Cardiac muscle cell (in vitro differentiated cells and primary cell): Measurements from ENCODE around the gene GTPBP1. TPM values are rescaled to one million over a fixed set of nuclear protein-coding genes. Genes with fewer than 3 reads are reported as not detected.

ENCODE experiments used
- DNase-seq, 2 donors: peaks; one replicate each; pipeline versions ENCODE4 v3.0.0 to v3.0.0-alpha.2; 2010 to 2017; ENCODE audit warnings: low read depth in 1 of 2, low spot score in 1 of 2
- H3K27ac ChIP-seq: fragments of 200-600 bp; sonication (generic); 2 replicates; pipeline ENCODE4 v1.5.1; 2016
- H3K27me3 ChIP-seq: fragments of 200-600 bp; sonication (generic); 2 replicates; pipeline ENCODE4 v1.6.0; 2016; ENCODE audit warnings: control low read depth
- H3K36me3 ChIP-seq: fragments of 200-600 bp; sonication (generic); 2 replicates; pipeline ENCODE4 v1.5.1; 2016; ENCODE audit warnings: control low read depth
- H3K4me1 ChIP-seq: fragments of 200-600 bp; sonication (generic); 2 replicates; pipeline ENCODE4 v1.8.1; 2017; ENCODE audit warnings: low read depth, mild to moderate bottlenecking, mixed run types
- H3K4me3 ChIP-seq: fragments of 200-600 bp; sonication (generic); 2 replicates; pipeline ENCODE4 v1.5.1; 2016; ENCODE audit warnings: mild to moderate bottlenecking
- H3K9me3 ChIP-seq: fragments of 200-600 bp; sonication (generic); 2 replicates; pipeline ENCODE4 v1.5.1; 2017; ENCODE audit warnings: low read depth, mild to moderate bottlenecking, control low read depth
- polyA plus RNA-seq: library from polyadenylated mRNA; unstranded; fragments of >200 nt; fragmentation: Nextera tagmentation; extraction: Ambion mirVana; gene quantifications from 2 replicates; pipeline ENCODE4 v1.2.1, GENCODE V29; 2016
- total RNA-seq: library from RNA; depleted of rRNA; stranded (reverse); fragments of >200 nt; gene quantifications from 2 replicates; pipeline ENCODE4 v1.2.3, GENCODE V29; 2016
- TF ChIP-seq, protein P1 (sequence below): IDR thresholded peaks from 2 replicates; pipeline ENCODE4 v1.5.1; 2012; ENCODE audit warnings: low read depth, mild to moderate bottlenecking, low read length

The GTPBP1 gene
- total and polyA plus RNA-seq, 2 experiments from 2014 or later = 49.8 to 92.2 TPM

DNA sequence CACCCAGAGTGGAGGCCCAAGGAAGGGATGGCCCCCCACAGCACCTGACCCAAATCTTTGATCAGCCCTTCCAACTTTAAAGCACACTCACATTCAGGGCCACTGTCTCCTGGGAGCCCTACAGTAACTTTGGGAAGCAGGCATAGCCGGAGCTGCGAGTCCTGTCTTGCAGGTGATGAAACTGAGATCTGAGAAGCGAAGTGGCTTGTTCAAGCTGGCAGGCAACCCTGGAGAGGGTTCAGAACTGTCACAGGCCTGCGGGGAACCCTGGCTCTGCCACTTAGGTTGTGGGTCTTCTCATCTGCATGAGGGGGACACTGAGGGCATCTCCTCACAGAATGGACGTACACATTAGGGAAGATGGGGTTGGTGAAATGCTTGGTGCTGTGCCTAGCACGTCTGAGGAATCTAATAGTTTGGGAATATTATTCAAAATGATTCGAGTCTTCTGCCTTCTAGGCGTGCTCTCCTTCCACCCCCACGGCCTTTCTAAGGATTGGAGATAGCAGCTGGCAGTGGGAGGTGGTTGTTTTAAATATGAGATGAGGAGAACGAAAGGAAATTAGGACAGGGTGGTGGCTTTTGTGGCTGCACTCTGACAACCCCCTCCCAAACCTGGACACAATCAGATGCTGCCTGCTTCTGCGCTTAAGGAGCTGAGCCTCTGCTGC lies 68.9 kb downstream of the GTPBP1 start:
- Histone ChIP-seq H3K9me3 (no peaks in the 10 kb centered on the region), H3K4me3 (no peak overlapping the region), H3K36me3 (no peaks in the 10 kb centered on the region), H3K27me3 (no peaks in the 10 kb centered on the region), H3K27ac (no peak overlapping the region), H3K4me1 (no peaks in the 10 kb centered on the region)
- DNase-seq = no peak
- TF ChIP-seq, protein P1, sequence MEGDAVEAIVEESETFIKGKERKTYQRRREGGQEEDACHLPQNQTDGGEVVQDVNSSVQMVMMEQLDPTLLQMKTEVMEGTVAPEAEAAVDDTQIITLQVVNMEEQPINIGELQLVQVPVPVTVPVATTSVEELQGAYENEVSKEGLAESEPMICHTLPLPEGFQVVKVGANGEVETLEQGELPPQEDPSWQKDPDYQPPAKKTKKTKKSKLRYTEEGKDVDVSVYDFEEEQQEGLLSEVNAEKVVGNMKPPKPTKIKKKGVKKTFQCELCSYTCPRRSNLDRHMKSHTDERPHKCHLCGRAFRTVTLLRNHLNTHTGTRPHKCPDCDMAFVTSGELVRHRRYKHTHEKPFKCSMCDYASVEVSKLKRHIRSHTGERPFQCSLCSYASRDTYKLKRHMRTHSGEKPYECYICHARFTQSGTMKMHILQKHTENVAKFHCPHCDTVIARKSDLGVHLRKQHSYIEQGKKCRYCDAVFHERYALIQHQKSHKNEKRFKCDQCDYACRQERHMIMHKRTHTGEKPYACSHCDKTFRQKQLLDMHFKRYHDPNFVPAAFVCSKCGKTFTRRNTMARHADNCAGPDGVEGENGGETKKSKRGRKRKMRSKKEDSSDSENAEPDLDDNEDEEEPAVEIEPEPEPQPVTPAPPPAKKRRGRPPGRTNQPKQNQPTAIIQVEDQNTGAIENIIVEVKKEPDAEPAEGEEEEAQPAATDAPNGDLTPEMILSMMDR = no peak

DNA sequence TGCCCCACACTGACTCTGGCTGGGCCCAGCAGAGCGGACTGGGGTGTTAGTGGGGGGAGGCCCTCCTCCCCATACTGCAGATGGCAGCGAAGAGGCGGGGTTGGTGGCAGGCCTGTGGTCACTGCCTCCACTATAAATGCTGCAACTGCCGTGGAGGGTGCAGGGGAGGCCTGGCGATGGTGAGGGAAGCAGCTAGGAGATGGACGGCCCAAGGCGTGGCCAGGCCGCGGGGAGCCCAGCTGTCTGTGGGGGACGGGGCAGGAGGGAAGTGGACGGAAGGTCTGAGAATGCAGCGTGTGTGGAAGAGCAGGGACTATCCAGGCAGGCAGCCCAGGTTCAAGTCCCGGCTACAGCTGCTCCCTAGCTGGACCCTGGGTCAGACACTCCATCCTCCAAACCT lies 69.9 kb downstream of the GTPBP1 start:
- H3K4me3 ChIP-seq = no peak overlapping the region
- H3K27me3 ChIP-seq = no peaks in the 10 kb centered on the region
- TF ChIP-seq, protein P1 = no peak
- no peaks in the 10 kb centered on the region for H3K36me3 ChIP-seq
- no peaks in the 10 kb centered on the region for H3K4me1 ChIP-seq
- DNase-seq = no peak
- no peaks in the 10 kb centered on the region for H3K9me3 ChIP-seq
- no peak overlapping the region for H3K27ac ChIP-seq

DNA sequence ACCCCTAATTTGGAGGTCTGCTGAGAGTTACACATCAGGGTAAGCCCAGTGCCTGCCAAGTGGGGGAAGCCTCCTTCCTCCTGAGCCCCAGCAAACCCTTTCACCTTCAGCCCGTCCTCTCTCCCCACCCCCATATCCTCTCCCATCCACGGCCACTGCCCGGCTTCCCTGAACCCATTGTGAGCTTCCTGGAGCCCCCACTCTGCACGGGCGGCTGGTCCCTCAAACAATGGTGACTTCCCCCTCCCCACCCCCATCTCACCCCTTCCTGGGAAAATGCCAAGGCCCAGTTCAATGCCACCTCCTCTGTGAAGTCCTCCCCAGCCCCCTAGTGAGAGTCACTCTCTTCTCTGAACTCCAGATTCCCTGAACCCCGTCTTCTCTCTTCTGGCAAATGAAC lies 70.3 kb downstream of the GTPBP1 start:
- Histone ChIP-seq H3K36me3 (no peaks in the 10 kb centered on the region), H3K27ac (no peak overlapping the region), H3K27me3 (no peaks in the 10 kb centered on the region), H3K4me3 (no peak overlapping the region), H3K4me1 (peaks cover 3% of the 10 kb centered on the region), H3K9me3 (no peaks in the 10 kb centered on the region)
- TF ChIP-seq, protein P1 = no peak
- no peak for DNase-seq

DNA sequence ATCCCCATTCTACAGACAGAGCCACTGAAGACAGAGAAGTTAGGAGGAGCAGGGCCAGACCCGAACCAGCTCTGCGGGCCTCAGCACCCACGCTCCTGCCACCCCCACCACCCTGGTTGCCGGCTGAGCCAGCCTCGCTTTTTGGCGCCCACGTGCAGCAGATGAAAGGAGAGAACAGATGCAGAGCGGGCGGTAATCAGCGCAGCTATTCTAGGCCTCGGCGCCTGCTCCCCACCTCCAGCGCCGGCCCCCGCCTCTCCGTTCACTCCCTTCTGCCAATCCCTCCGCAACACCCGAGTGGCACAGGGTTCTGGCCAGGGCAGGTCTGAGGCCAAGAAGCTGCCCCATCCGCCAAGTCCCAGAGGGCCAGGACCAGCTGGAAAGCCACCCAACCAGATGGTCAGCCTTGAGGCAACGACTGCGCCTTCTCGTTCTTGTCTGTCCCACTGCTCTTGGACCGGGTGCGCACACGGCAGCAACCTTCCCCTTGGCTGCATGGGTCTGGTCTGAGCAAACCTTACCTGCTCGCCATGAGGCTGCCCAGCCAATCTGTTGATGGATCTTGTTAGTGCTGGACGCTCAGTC lies 71.4 kb downstream of the GTPBP1 start:
- Histone ChIP-seq H3K27me3 (no peaks in the 10 kb centered on the region), H3K4me1 (peaks cover 14% of the 10 kb centered on the region), H3K4me3 (no peak overlapping the region), H3K9me3 (no peaks in the 10 kb centered on the region), H3K36me3 (no peaks in the 10 kb centered on the region), H3K27ac (no peak overlapping the region)
- no peak for DNase-seq
- TF ChIP-seq, protein P1 = no peak

DNA sequence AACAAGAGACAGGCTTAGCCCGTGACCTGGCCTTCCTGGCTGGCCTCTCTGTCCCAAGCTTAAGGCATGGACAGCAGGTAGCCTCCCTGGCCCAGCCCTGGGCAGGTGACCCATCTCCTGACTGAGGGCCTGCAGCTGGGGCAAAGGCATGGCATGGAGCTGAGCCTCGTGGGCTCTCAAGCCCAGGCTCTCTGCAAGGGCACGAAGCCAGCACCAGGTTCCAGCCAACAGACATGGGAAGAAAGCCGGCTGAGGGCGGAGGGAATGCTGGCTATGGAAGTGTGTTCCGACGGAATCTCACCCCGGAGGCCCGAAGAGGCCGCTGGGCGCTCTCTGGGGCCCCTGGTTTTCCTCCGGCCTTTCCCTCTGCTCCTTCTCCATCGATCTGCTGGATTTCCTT lies 75.3 kb downstream of the GTPBP1 start:
- no peaks in the 10 kb centered on the region for H3K36me3 ChIP-seq
- no peak overlapping the region for H3K4me3 ChIP-seq
- H3K9me3 ChIP-seq = no peaks in the 10 kb centered on the region
- H3K27me3 ChIP-seq = no peaks in the 10 kb centered on the region
- no peak for DNase-seq
- peak overlapping the region; percentile 72 for H3K27ac ChIP-seq
- H3K4me1 ChIP-seq = peaks cover 46% of the 10 kb centered on the region
- TF ChIP-seq, protein P1 = no peak
